Frontal cortex (tissue), 4 donors: ENCODE data around the gene CPB1. TPM values are rescaled to one million over a fixed set of nuclear protein-coding genes. Genes with fewer than 3 reads are reported as not detected.
"Not testable (repeated sequence)": the region's sequence is repeated elsewhere in the genome, so short reads cannot be mapped to it uniquely, and the experiment has no call there.

Experiments used
- DNase-seq, 2 donors: peaks; one replicate each; pipeline ENCODE4 v3.0.0; 2012; ENCODE audit warnings: low spot score in 2 of 2
- FAIRE-seq: peaks from 2 replicates; lab custom pipeline; 2012; peaks lifted over from hg19 to GRCh38; lab: Jason Lieb, UNC
- total RNA-seq: library from RNA; depleted of rRNA; stranded (reverse); fragments of >200 nt; gene quantifications from one replicate; pipeline ENCODE4 v1.2.3, GENCODE V29; 2014
- donor health status: control.
- donor health status: control.
- donor health status: control.

The CPB1 gene
- total RNA-seq = not detected

DNA sequence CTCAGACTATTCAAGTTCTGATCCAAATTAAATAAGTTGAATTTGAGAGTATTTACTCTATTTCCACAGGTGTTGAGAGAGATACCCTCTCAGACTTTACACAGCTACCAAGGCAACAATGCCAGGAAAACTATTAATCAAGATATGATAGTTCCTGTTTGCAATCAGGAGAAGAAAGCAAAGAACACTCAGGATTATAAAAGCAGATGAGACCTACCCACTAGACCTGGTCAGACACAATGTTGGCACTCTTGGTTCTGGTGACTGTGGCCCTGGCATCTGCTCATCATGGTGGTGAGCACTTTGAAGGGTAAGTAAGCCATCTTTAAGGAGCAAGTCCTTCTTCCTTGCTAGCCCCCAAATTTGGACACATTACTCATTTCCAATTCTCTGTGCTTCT lies at the start of gene CPB1:
TSS of gene CPB1 (plus strand) at position 227 of the 400 bp plus-strand sequence. CDS start at position 240, 13 bp downstream.
- FAIRE-seq = no peak

DNA sequence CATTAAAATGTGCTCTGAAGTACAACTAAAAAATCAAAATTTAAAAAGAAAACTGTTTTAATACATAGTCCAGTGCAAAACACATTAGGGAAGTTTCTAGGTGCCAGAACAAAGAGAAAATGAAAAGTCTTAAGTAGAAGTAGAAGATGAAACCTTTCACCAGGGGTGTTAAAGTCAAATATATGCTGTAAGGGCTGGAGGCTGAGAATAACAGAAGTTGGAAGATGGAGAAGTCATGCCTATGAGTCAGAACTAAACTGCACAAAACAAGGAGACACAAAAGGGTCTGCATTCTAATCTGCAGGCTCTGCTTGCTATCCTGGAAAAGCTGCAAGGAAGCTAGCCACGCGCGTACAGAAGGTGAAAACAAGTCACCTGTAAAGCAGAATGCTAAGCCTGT lies 48.7 kb upstream of the CPB1 start:
- FAIRE-seq (no peak), DNase-seq (no peak)

More for the DNA sequence above, at the start of gene CPB1:
- DNase-seq = no peak

DNA sequence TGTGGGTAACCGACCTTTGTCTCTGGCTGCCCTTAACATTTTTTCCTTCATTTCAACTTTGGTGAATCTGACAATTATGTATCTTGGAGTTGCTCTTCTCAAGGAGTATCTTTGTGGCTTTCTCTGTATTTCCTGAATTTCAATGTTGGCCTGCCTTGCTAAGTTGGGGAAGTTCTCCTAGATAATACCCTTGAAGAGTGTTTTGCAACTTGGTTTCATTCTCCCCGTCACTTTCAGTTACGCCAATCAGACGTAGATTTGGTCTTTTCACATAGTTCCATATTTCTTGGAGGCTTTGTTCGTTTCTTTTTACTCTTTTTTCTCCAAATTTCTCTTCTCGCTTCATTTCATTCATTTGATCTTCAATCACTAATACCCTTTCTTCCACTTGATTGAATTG lies 42.6 kb upstream of the CPB1 start:
- FAIRE-seq, DNase-seq: not testable (repeated sequence)

DNA sequence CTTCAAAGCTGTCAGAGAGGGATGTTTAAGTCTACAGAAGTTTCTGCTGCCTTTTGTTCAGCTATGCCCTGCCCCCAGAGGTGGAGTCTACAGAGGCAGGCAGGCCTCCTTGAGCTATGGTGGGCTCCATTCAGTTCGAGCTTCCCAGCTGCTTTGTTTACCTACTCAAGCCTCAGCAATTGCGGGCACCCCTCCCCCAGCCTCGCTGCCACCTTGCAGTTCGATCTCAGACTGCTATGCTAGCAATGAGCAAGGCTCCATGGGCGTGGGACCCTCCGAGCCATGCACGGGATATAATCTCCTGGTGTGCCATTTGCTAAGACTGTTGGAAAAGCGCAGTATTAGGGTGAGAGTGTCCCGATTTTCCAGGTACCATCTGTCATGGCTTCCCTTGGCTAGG lies 41.5 kb upstream of the CPB1 start:
- FAIRE-seq, DNase-seq: not testable (repeated sequence)

DNA sequence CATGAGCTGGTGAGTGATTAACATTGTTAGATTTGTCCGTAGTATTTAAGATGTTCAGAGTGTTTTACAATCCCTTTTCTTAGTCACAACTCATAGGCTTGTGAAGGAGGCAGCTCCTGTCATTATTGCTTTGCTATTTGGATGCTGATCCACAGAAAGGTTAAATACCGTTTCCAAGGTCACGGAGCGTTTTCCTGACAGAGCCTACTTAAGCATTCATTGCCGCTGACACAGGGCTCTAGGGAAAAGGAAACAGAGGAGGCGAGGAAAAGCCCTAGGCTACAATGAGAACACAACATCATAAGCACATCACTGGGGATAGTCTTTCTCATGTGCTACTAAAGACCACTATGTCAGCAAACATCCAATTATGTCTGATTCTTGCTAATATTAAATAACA lies 38.5 kb upstream of the CPB1 start:
- no peak for DNase-seq
- FAIRE-seq = no peak

DNA sequence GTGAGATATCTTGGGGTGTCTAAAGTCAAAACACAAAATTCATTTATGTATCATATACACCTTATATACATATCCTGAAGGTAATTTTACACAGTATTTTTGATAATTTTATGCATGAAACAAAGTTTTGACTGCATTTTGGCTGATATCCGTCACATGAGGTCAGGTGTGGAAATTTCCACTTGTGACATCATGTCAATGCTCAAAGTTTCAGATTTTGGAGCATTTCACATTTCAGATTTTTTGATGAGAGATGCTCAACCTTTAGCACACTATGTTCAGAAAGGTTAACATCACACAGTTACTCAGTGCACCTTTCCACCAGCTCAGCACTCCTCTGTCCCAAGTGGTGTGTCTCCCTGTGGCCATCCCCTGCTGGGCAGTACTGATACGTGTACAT lies 37.7 kb upstream of the CPB1 start:
- DNase-seq = no peak
- FAIRE-seq = no peak

DNA sequence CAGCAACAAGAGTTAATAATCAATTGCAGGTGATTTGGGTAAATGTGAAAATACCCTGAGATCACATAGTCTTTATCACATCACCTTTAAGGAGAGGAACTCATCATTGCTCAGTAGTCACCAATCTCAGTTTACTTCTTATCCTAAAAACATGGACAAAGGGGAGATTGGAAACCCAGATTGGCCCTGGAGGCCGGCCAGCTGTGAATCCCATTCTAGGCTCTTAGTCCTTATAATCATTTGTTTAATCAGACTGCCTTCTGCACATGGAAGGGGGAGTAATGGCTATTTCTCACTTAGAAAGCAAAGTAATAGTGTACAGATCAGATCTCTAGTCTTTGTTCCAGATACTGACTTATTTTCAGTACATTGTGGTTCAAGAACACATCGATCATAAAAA lies 37.2 kb upstream of the CPB1 start:
- FAIRE-seq (no peak), DNase-seq (no peak)

DNA sequence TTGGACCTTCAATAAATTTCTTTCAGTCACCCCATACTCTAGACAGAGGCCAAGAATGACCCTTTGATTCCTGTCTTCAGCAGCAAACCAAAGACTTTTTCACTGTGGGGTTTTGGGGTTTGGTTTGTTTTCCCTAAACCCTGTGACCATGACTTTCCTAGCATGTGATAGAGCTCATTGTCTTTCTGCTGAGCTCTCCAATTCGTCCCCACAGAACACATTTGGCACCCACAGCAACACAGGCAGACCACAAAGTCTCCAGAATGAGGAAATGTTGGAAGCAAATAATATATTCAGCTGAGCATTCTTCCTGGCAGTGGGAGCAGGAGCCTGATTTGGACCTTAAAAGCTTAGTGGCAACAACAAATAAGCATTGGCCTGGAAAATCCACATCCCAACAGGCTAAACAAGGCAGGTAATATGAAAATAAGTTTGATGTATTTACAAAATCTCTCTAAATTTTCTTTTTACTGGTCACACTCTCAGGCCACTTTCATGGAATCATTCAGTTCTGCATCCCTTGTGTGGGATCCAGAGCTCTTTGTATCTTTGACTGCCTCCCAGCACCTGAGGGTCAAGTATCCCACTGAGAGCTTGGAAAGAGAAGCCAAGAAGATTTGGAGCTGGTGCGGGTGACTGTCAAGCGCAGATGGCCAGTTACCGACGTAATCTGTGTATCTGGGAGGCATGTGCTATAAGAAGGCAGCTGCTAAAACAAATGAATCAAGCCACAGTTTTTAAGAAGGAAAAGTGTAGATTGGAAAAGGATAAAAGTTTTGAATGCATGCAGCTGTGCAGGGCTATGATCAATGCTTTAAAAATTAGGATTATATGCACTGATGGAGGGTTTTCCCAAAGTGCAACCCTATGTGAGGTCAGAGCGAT lies 36.5 kb upstream of the CPB1 start:
- FAIRE-seq (no peak), DNase-seq (peak in 1 of 2 donors; percentile 12)

DNA sequence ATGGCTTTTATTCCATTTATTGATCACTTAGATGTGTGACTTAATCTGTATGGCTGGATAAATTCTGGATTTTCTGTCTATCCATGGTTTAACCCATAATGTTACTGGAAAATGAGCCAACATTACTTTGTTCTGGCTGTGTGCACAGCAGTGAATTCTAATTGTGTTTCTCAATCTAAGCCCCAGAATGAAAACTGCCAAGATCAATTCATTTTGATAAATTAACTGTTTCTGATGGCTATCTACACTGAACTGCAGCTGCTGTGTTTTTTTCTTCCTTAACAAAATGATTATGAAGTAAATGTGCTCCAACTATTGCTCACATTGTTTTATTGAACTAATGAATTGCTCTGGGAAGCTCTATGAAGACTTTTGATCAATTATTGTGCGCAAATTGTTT lies 35.7 kb upstream of the CPB1 start:
- DNase-seq = no peak
- FAIRE-seq = no peak

DNA sequence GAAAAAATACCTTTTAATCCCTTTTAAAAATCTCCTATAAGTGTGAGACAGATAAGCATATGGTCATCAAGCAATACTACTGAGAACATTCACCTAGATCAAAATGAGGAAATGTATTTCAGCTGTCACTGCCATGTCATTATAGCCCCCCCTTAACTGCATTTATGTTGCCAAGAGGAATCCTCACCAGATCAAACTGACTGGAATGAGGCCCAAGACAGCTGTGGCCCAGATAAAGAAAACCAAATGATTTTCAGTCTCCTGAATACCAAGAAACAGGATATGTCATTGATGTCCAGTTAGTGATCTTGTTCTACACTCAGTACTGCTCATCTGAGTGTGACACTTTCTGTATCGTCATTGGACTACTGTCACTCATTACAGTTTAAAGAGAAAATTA lies 35.1 kb upstream of the CPB1 start:
- no peak for FAIRE-seq
- no peak for DNase-seq

DNA sequence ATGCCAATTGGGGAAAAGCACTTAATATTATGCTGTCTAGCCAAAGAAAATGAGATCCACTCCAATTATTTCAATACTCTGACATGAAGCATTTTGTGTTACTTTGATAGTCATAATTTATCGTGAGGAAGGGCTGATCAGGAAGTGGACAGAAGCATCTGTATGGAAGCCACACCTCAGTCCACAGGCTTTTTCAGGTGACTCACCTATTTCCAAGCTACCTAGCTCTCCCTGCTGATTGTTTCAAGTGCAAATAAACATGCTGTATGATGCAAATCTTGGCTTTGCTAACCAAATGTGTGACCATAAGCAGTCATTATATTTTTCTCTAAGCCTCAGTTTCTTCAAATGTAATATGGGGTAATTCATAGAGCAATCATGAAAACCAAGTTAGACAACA lies 30.8 kb upstream of the CPB1 start:
- DNase-seq = no peak
- FAIRE-seq = no peak

DNA sequence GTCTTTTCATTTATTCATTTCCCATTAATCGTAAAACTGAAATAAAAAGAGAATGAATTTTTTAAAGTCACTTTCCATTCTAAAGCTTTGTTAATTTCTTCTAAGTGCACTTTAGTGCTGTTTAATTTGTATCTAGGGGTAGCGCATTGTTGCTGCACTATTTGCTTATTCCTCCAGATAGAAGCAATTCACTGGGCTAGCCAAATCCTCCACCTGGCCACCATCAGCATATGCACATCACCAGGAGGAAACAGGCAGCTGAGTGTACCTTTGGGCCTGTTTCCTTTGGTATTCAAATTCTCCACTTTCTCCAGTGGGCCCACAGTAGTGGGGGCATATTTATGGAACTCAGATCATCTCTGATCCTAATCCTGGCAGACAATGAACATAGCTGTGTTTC lies 29.8 kb upstream of the CPB1 start:
- FAIRE-seq (no peak), DNase-seq (no peak)

DNA sequence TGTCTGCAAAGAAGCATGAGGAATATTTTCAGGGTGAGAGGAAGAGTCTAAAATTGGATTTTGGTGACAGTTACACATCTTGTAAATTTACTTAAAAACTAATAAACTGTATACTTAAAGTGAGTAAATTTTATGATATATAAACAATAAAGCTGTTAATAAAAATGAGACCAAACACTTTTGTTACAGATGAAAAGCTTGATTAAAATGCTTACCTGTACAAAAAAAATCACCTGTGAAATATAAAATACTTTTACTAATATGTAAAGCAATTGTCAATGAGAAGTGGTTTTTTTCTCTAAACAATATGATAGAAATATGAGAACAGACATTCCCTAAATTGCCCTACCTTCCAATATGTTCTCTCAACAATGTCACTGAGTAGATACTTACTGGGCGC lies 27.2 kb upstream of the CPB1 start:
- no peak for DNase-seq
- no peak for FAIRE-seq

DNA sequence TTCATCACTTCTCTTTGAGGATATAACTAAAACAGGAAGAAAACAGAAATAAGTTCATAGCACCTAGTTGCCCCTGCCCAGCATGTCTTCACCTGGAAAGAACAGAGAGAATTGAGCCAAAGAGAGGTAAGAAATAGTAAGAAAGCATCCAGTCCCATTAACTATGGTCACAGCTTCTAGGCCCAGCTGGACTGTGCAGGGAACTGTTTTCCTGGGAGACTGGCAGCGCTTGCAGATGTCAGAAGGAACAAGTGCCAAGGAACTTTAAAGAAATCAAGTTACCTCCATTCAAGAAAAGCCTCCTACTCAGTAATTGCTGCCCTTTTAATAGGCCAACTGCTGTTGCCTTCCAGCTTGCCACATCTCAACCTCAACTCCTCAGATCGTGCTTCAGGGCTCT lies 17.8 kb upstream of the CPB1 start:
- DNase-seq (no peak), FAIRE-seq (no peak)

DNA sequence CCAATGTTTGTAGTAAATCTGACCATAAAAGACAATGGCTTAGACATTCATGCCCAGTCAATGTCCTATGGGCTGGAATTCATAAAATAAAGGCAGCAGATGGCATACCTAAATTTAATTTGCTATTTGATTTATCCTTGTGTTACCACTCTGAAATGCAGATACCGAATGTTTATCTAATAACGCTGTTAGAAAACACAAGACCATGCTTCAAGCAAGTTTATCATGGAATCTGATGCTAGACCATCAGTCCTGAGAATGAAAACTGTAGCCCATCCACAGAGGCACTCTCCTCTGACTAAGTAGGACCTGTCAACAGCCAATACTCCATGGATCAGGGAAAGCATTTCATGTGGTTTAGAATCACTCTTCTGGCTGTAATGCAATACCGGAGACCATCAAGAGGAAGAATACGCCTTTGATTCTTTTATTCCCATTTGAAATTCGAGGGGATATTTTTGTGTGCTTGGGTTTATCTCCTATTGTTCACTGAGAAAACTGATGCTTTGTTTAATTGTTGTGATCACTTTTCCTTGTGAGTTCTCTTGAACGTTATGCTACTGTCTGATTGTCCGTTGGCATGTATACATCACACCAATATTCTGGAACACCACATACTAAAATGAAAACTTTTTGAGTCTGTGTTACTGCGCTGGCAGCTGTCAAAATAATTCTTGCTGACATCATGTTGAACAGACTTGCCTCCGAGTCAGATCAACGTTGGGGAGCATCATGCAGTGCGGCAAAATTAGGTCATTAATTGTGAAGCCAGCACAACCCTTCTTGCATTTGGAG lies 12.1 kb upstream of the CPB1 start:
- DNase-seq = no peak
- no peak for FAIRE-seq

DNA sequence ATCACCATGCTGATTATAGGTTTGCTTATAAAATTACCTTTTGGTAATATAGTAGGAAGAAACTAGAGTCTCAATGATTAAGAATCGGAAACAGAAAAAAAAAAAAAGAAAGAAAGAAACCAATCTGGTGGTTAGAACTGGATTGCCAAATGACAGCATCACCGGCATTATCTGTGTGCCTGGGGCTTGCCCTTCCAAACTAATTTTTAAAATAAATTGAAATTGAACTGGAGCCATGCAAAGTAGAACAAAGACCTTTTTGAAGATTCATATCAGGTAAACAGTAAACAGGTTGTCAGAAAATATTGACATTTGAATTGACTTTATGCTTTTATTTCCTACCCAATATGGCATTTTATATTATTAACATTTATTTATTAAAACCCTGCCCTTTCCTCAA lies 11.2 kb upstream of the CPB1 start:
- DNase-seq (no peak), FAIRE-seq (no peak)

DNA sequence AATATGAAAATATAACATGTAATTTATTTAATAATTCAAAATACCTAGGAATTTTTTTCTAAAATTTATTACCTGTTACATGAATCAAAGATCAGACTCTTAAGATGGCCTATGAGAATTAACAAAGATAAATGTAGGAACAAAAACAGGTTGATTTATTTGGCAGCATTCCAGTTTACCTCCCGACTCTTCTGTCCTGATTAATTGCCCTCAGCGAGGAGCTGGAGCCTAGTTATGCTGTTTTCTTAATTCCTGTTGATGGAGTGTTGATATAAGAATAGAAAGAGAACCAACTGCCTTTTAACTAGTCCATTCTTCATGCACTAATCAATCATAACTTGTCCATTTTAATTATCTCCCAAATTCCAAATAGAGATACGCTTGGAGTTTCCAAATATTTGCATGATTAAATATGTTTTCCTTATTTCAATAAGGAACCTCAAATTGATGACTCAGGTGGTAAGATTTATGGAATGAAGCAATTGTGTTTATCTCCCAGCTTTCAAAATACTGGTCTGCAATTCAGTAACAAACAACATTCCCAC lies 10.6 kb upstream of the CPB1 start:
- no peak for DNase-seq
- no peak for FAIRE-seq

DNA sequence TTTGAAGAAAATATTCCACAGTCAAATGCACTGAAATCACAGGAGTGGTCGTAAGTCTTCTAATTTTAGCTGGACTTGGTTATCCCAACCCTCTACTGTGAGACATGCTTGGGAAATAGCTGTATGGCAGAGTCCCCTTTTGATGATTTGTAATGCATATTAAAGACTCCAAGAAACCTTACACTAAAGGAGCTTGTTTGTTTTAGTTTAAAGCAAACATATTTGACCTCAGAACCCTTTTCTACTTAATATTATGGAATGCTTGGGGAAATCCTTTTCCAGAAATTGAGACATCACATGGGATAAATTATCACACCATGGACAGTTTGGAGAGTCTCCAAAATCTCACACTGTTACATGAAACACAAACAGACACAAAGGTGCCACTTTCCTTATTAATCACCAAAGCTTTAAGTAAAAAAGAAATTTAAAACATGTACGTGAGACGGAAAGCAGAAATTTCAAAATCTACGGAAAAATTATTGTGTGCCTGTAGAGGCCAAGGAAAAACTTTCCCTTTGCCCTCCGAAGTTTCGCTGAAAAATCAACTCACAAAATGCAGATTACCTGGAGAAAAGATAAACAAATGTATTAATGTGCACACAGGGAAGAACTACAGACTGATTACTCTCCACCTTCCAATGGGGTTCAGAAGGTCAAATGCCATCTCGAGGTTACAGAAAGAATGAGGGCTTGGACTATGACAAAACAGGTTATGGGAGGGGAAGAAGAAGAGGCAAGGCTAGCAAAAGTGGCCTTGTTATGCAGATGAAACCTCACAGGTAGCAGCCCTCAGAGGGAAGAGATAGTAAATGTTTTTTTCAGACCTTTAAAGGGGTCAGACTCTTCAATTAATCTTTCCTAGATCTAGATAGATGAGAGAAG lies 7.0 kb upstream of the CPB1 start:
- DNase-seq (no peak), FAIRE-seq (no peak)

DNA sequence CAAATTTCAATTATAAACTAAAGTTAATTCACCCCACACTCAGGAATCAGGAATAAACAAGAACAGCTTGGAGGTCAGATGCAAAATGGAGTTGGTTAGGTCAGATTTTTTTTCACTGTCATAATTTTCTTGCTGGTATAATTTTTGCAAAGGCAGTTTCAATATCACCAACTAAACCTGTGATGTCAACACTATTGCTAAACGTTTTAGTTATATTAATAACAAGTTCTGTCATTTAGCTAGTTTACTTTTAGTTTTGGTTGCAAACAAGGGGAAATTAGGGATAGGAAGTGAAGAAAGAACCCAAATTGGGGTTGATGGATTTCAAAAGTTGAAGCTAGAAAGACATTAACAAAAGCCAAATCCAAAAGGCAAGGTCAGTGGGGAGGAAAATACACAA lies 4.6 kb upstream of the CPB1 start:
- FAIRE-seq (no peak), DNase-seq (no peak)

DNA sequence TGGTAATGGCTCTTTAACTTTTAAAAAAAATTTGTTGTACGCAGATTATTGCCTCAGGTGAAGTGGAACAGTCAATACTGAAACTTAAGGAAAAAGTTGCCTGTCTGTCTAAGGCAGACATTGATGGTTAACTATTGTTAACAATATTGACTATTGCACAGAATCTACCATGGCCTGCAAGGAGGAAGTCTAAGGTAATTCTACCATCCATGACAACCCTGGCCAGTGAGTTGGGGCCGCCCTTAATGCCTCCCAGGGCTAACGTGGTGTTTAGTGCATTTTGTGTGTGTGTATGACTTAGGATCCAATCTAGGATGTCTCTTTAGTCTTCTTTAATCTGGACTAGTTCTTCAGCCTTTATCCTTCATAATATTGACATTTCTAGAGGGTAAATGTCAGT lies 2.1 kb upstream of the CPB1 start:
- FAIRE-seq = no peak
- DNase-seq = no peak
